Endothelial cell of umbilical vein (primary cell): Measurements from ENCODE around the gene GUCY2D. TPM values are rescaled to one million over a fixed set of nuclear protein-coding genes. Genes with fewer than 3 reads are reported as not detected.

Experiments used
- BruUV-seq: library from RNA; stranded (reverse); fragments of 400-500 nt; replicated peaks from 2 replicates; lab custom pipeline; 2021; lab: Mats Ljungman, UMichigan
- CTCF ChIA-PET: fragments of 300-600, 350-600 bp; sonication (Branson Sonifier 250); formaldehyde crosslinking; loops from one replicate; lab custom pipeline; 2021; ENCODE audit warnings: antibody characterized with exemption, inconsistent platforms; lab: Charles Lee
- POLR2A ChIA-PET: fragments of 300-600, 350-600 bp; sonication (Branson Sonifier 250); formaldehyde crosslinking; loops from one replicate; lab custom pipeline; 2021; ENCODE audit warnings: antibody characterized with exemption, inconsistent platforms; lab: Charles Lee
- DNase-seq: peaks from one replicate; pipeline ENCODE4 v3.0.0-alpha.2; 2011; ENCODE audit warnings: low read depth, low spot score
- FAIRE-seq: peaks from 2 replicates; lab custom pipeline; 2011; peaks lifted over from hg19 to GRCh38; lab: Jason Lieb, UNC
- H2AFZ ChIP-seq: 2 replicates; pipeline ENCODE4 v1.6.0; 2012; ENCODE audit warnings: low read depth, low read length, control low read depth, inconsistent platforms
- H3K27ac ChIP-seq: 2 replicates; pipeline ENCODE4 v1.5.1; 2011; ENCODE audit warnings: low read depth, mild to moderate bottlenecking, control low read depth, low read length, moderate library complexity; ENCODE audit not compliant: insufficient read depth
- H3K27me3 ChIP-seq, 2 experiments: 2 replicates each; pipeline versions ENCODE4 v1.6.0 to v1.6.1; 2011; ENCODE audit warnings: low read length in 2 of 2, mixed read lengths in 1 of 2; ENCODE audit not compliant: control insufficient read depth in 2 of 2, insufficient read depth in 2 of 2
- H3K36me3 ChIP-seq, 2 experiments: 2 replicates in 1 of 2; 3 replicates in 1 of 2; pipeline ENCODE4 v1.5.1; 2011; ENCODE audit warnings: low read length in 2 of 2, mild to moderate bottlenecking in 1 of 2, moderate library complexity in 1 of 2; ENCODE audit not compliant: control insufficient read depth in 2 of 2, insufficient read depth in 2 of 2; ENCODE audit errors: extremely low read depth in 1 of 2
- H3K4me1 ChIP-seq: 3 replicates; pipeline ENCODE4 v1.5.1; 2011; ENCODE audit warnings: mild to moderate bottlenecking, low read length; ENCODE audit not compliant: control insufficient read depth, insufficient read depth; ENCODE audit errors: extremely low read depth
- H3K4me2 ChIP-seq: 2 replicates; pipeline ENCODE4 v1.6.1; 2011; ENCODE audit warnings: low read length, control low read depth, mixed read lengths; ENCODE audit not compliant: insufficient read depth
- H3K4me3 ChIP-seq, 3 experiments: fragments of 200-600 bp in 1 of 3; sonication (generic), shearing (Covaris generic) in 1 of 3; replicated peaks in 1 of 3; 2 replicates each; pipeline ENCODE4 v1.5.1; 2011 to 2016; ENCODE audit warnings: control low read depth in 3 of 3, low read length in 3 of 3, mild to moderate bottlenecking in 2 of 3, inconsistent platforms in 1 of 3, low read depth in 1 of 3, moderate library complexity in 1 of 3; ENCODE audit not compliant: insufficient read depth in 1 of 3
- H3K79me2 ChIP-seq: 2 replicates; pipeline ENCODE4 v1.6.0; 2012; ENCODE audit warnings: low read length, inconsistent platforms; ENCODE audit not compliant: control insufficient read depth, insufficient read depth
- H3K9ac ChIP-seq: replicated peaks from 2 replicates; pipeline ENCODE3; 2011; ENCODE audit warnings: low read length, control low read depth; ENCODE audit not compliant: insufficient read depth; ENCODE audit errors: extremely low read depth
- H3K9me1 ChIP-seq: replicated peaks from 3 replicates; pipeline ENCODE4 v1.6.0; 2011; ENCODE audit warnings: mild to moderate bottlenecking, low read length; ENCODE audit not compliant: control insufficient read depth, insufficient read depth; ENCODE audit errors: extremely low read depth
- H3K9me3 ChIP-seq: replicated peaks from 2 replicates; pipeline ENCODE4 v1.5.1; 2012; ENCODE audit warnings: low read length, inconsistent platforms; ENCODE audit not compliant: control insufficient read depth, insufficient read depth
- H4K20me1 ChIP-seq: replicated peaks from 2 replicates; pipeline ENCODE3; 2011; ENCODE audit warnings: mild to moderate bottlenecking, low read length; ENCODE audit not compliant: control insufficient read depth, insufficient read depth; ENCODE audit errors: extremely low read depth
- CTCF ChIP-seq, 2 donors: IDR thresholded peaks; 1 replicate in 1 of 2; 2 replicates in 1 of 2; pipeline ENCODE4 v1.5.1; 2011; ENCODE audit warnings: low read length in 2 of 2, mild to moderate bottlenecking in 2 of 2, moderate library complexity in 2 of 2, control low read depth in 1 of 2, inconsistent platforms in 1 of 2, low read depth in 1 of 2; ENCODE audit not compliant: insufficient read depth in 1 of 2; ENCODE audit errors: extremely low read depth in 1 of 2
- EZH2 ChIP-seq: IDR thresholded peaks from 2 replicates; pipeline ENCODE4 v1.6.1; 2012; ENCODE audit warnings: borderline replicate concordance, low read depth, mild to moderate bottlenecking, moderate library complexity, low read length, inconsistent platforms; ENCODE audit not compliant: severe bottlenecking
- FOS ChIP-seq: IDR thresholded peaks from 2 replicates; pipeline ENCODE4 v1.6.1; 2011; ENCODE audit warnings: mild to moderate bottlenecking, low read length, moderate library complexity, borderline replicate concordance; ENCODE audit not compliant: insufficient read depth
- GATA2 ChIP-seq: IDR thresholded peaks from 2 replicates; pipeline ENCODE4 v1.7.0; 2011; ENCODE audit warnings: low read depth, mild to moderate bottlenecking, moderate library complexity, mixed read lengths, low read length; ENCODE audit not compliant: insufficient read length, insufficient read depth
- JUN ChIP-seq: IDR thresholded peaks from 2 replicates; pipeline ENCODE4 v1.6.1; 2011; ENCODE audit warnings: borderline replicate concordance, low read depth; ENCODE audit not compliant: insufficient read length, insufficient read depth
- MAX ChIP-seq: IDR thresholded peaks from 2 replicates; pipeline ENCODE4 v1.6.1; 2011; ENCODE audit not compliant: insufficient read depth, insufficient read length
- MYC ChIP-seq: IDR thresholded peaks from one replicate; pipeline ENCODE4 v1.6.1; 2011; ENCODE audit warnings: mild to moderate bottlenecking, low read depth, low read length
- POLR2A ChIP-seq: IDR thresholded peaks from 2 replicates; pipeline ENCODE4 v1.6.1; 2012; ENCODE audit warnings: low read depth, mild to moderate bottlenecking, control low read depth, low read length
- POLR2AphosphoS5 ChIP-seq: IDR thresholded peaks from 2 replicates; pipeline ENCODE4 v1.6.1; 2012; ENCODE audit warnings: low read depth, mild to moderate bottlenecking, control low read depth, low read length, moderate library complexity; ENCODE audit not compliant: insufficient read depth
- dilution Hi-C: fragments of 300-500 bp; cut with MboI; formaldehyde crosslinking; loops from one replicate; pipeline ENCODE4 v1.15.0; 2019; ENCODE audit warnings: low sequenced_read_pairs; ENCODE audit not compliant: extremely low pct_ligation_motif_present
- intact Hi-C: fragments of 100-400 bp; cut with micrococcal nuclease; formaldehyde crosslinking; loops from one replicate; pipeline ENCODE4 v1.10.0; 2022
- polyA plus RNA-seq, 4 experiments: library from polyadenylated mRNA; depleted of rRNA in 3 of 4; stranded (reverse) in 3 of 4; unstranded in 1 of 4; fragments of >200 nt; gene quantifications; 2 replicates each; pipeline versions ENCODE4 v1.2.1 to v1.2.3, GENCODE V29; 2011 to 2012; ENCODE audit warnings: missing spikeins in 1 of 4
- total RNA-seq: library from RNA; stranded (reverse); gene quantifications from 2 replicates; pipeline ENCODE4 v1.2.3, GENCODE V29; 2021

GUCY2D gene
- total and polyA plus RNA-seq, 2 donors (not counting 3 experiments of a cell fraction or from before 2014, with no cell fraction given): not detected

GRCh38 chr17:8006836-8007680, 4.6 kb downstream of the GUCY2D start:
- H3K9me1 ChIP-seq: no peaks in the 10 kb centered on the region
- H3K27ac ChIP-seq: no peak overlapping the region
- DNase-seq (no peak), FAIRE-seq (no peak)
- TF ChIP-seq FOS: no peak
- TF ChIP-seq EZH2: no peak
- TF ChIP-seq POLR2A: no peak
- no peak for TF ChIP-seq MYC
- no peak for TF ChIP-seq POLR2AphosphoS5
- no peak for TF ChIP-seq MAX
- TF ChIP-seq JUN: no peak
- TF ChIP-seq GATA2: no peak
- TF ChIP-seq CTCF (IDR thresholded peaks at IDR 0.05; ENCODE audit: extremely low read depth in 1 of 2, insufficient read depth in 1 of 2, low read depth in 1 of 2, low read length in 2 of 2): no peak
- H3K4me1 ChIP-seq: no peaks in the 10 kb centered on the region
- dilution Hi-C loops: no loop called here
- intact Hi-C loops: no loop called here
- H2AFZ ChIP-seq: no peak overlapping the region
- no peak overlapping the region for H3K4me2 ChIP-seq
- H3K79me2 ChIP-seq: no peaks in the 10 kb centered on the region
- CTCF ChIA-PET: interaction anchor here (1.3 kb wide), 1 partner anchor 17 kb away, joined by 3 read pairs; no protein-coding TSS in a partner anchor
- H3K36me3 ChIP-seq: no peaks in the 10 kb centered on the region
- no peaks in the 10 kb centered on the region for H3K9me3 ChIP-seq
- POLR2A ChIA-PET: no interaction called here
- H3K4me3 ChIP-seq: no peak overlapping the region
- H4K20me1 ChIP-seq: no peaks in the 10 kb centered on the region
- H3K27me3 ChIP-seq: peaks cover 32 to 36% of the 10 kb centered on the region in 2 experiments
- no TSS peak for BruUV-seq
- H3K9ac ChIP-seq: no peak overlapping the region
